Osteoblast (primary cell): Measurements from ENCODE around the gene CSNK1A1. TPM values are rescaled to one million over a fixed set of nuclear protein-coding genes. Genes with fewer than 3 reads are reported as not detected.

ENCODE experiments used
- DNase-seq: peaks from one replicate; pipeline ENCODE4 v3.0.0; 2011; ENCODE audit warnings: low spot score, mixed read lengths; ENCODE audit not compliant: insufficient read length; ENCODE audit errors: missing footprints
- H2AFZ ChIP-seq: 2 replicates; pipeline ENCODE4 v1.6.0; 2011; ENCODE audit warnings: mild to moderate bottlenecking, low read length
- H3K27ac ChIP-seq: 2 replicates; pipeline ENCODE4 v1.5.1; 2011; ENCODE audit warnings: mild to moderate bottlenecking, low read depth, low read length, moderate library complexity
- H3K27me3 ChIP-seq: 2 replicates; pipeline ENCODE4 v1.6.0; 2012; ENCODE audit warnings: mild to moderate bottlenecking, control low read depth, inconsistent platforms, low read length, moderate library complexity; ENCODE audit not compliant: insufficient read depth
- H3K36me3 ChIP-seq: 2 replicates; pipeline ENCODE4 v1.5.1; 2011; ENCODE audit warnings: mild to moderate bottlenecking, low read length, control low read depth, moderate library complexity; ENCODE audit not compliant: insufficient read depth
- H3K4me1 ChIP-seq: 2 replicates; pipeline ENCODE4 v1.5.1; 2011; ENCODE audit warnings: mild to moderate bottlenecking, low read length, control low read depth, moderate library complexity; ENCODE audit not compliant: insufficient read depth
- H3K4me2 ChIP-seq: 2 replicates; pipeline ENCODE4 v1.6.0; 2011; ENCODE audit warnings: mild to moderate bottlenecking, low read length; ENCODE audit not compliant: insufficient read depth
- H3K4me3 ChIP-seq: fragments of 200-600 bp; sonication (generic); 3 replicates; pipeline ENCODE4 v1.5.1; 2012; ENCODE audit warnings: mild to moderate bottlenecking, low read length, inconsistent platforms; ENCODE audit not compliant: insufficient read depth
- H3K79me2 ChIP-seq: 2 replicates; pipeline ENCODE4 v1.6.0; 2012; ENCODE audit warnings: mild to moderate bottlenecking, low read length, control low read depth, inconsistent platforms; ENCODE audit not compliant: insufficient read depth
- H3K9me3 ChIP-seq: 2 replicates; pipeline ENCODE4 v1.5.1; 2011; ENCODE audit warnings: low read depth, low read length, control low read depth
- H4K20me1 ChIP-seq: 2 replicates; pipeline ENCODE4 v1.6.0; 2012; ENCODE audit warnings: mild to moderate bottlenecking, low read length, control low read depth; ENCODE audit not compliant: insufficient read depth
- CTCF ChIP-seq: IDR thresholded peaks from 2 replicates; pipeline ENCODE4 v1.5.1; 2011; ENCODE audit warnings: mild to moderate bottlenecking, low read depth, low read length, moderate library complexity; ENCODE audit errors: extremely low read depth
- total RNA-seq: library from RNA; depleted of rRNA; stranded (reverse); fragments of >200 nt; gene quantifications from 2 replicates; pipeline ENCODE4 v1.2.3, GENCODE V29; 2012

The CSNK1A1 gene
- total RNA-seq, 1 donor = 497 TPM

DNA sequence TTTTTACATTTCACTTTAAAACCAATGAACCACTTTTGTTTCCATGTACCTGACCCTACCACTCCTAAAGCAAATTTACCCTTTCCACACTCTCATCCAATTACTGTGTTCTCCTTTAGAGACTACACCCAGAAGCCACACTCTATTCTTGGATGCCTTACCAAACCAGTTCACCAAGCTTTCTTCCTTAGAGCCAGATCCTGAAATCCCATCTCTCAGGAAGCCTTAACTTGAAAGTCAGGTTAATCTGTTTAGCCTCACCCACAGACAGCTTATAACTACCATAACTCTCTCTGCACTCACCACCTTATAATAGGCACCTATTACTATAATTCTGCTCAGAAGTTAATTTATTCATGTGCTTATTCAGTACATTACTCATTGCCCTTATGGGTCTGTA lies 4.3 kb downstream of the CSNK1A1 start:
- H3K4me3 ChIP-seq = no peak overlapping the region
- peaks cover 18% of the 10 kb centered on the region for H3K4me1 ChIP-seq
- peaks cover 91% of the 10 kb centered on the region for H3K79me2 ChIP-seq
- H3K4me2 ChIP-seq = peak overlapping the region; percentile 25
- no peak for TF ChIP-seq CTCF
- peaks cover 37% of the 10 kb centered on the region for H4K20me1 ChIP-seq
- no peaks in the 10 kb centered on the region for H3K27me3 ChIP-seq
- H3K36me3 ChIP-seq = peaks cover 63% of the 10 kb centered on the region
- no peak for DNase-seq
- no peak overlapping the region for H3K27ac ChIP-seq
- H3K9me3 ChIP-seq = no peaks in the 10 kb centered on the region
- H2AFZ ChIP-seq = no peak overlapping the region

GRCh38 chr5:149545327-149545726 lies 5.9 kb downstream of the CSNK1A1 start:
- Histone ChIP-seq H3K36me3 (peaks cover 72% of the 10 kb centered on the region), H3K27me3 (no peaks in the 10 kb centered on the region), H3K79me2 (peaks cover 98% of the 10 kb centered on the region), H3K9me3 (no peaks in the 10 kb centered on the region), H3K27ac (no peak overlapping the region), H4K20me1 (peaks cover 53% of the 10 kb centered on the region), H3K4me1 (peaks cover 18% of the 10 kb centered on the region), H3K4me2 (no peak overlapping the region), H2AFZ (no peak overlapping the region), H3K4me3 (no peak overlapping the region)
- no peak for TF ChIP-seq CTCF
- DNase-seq = no peak

- Histone ChIP-seq H3K36me3 (peaks cover 64% of the 10 kb centered on the region), H3K4me1 (peaks cover 24% of the 10 kb centered on the region), H3K27me3 (no peaks in the 10 kb centered on the region), H2AFZ (no peak overlapping the region), H3K79me2 (peaks cover 98% of the 10 kb centered on the region), H4K20me1 (peaks cover 57% of the 10 kb centered on the region), H3K4me2 (no peak overlapping the region), H3K4me3 (no peak overlapping the region), H3K9me3 (no peaks in the 10 kb centered on the region), H3K27ac (no peak overlapping the region)
- TF ChIP-seq CTCF = no peak
- DNase-seq = no peak
Measured at GRCh38 chr5:149544028-149544420, 7.2 kb downstream of the CSNK1A1 start.

- Histone ChIP-seq H3K27ac (no peak overlapping the region), H2AFZ (no peak overlapping the region), H3K4me3 (no peak overlapping the region), H3K9me3 (no peaks in the 10 kb centered on the region), H3K79me2 (peaks cover 97% of the 10 kb centered on the region), H3K27me3 (no peaks in the 10 kb centered on the region), H4K20me1 (peaks cover 56% of the 10 kb centered on the region), H3K4me2 (no peak overlapping the region), H3K36me3 (peaks cover 60% of the 10 kb centered on the region), H3K4me1 (peaks cover 19% of the 10 kb centered on the region)
- no peak for DNase-seq
- no peak for TF ChIP-seq CTCF
Measured at GRCh38 chr5:149543361-149544027, 7.7 kb downstream of the CSNK1A1 start.
